HUES64 (cell line): Measurements from ENCODE around the gene CCDC171. TPM values are rescaled to one million over a fixed set of nuclear protein-coding genes. Genes with fewer than 3 reads are reported as not detected.

Experiments used
- H3K27ac ChIP-seq: 2 replicates; pipeline ENCODE4 v1.7.0; 2013; ENCODE audit warnings: low read depth, low read length, inconsistent platforms
- H3K27me3 ChIP-seq: 2 replicates; pipeline ENCODE4 v1.6.1; 2013; ENCODE audit warnings: mild to moderate bottlenecking, low read length; ENCODE audit not compliant: insufficient read depth
- H3K36me3 ChIP-seq: 2 replicates; pipeline ENCODE4 v1.6.1; 2013; ENCODE audit warnings: mild to moderate bottlenecking, low read length; ENCODE audit not compliant: insufficient read depth
- H3K4me1 ChIP-seq: 2 replicates; pipeline ENCODE4 v1.6.1; 2013; ENCODE audit warnings: mild to moderate bottlenecking, low read length, moderate library complexity; ENCODE audit not compliant: insufficient read depth
- H3K4me3 ChIP-seq: 2 replicates; pipeline ENCODE4 v1.5.1; 2013; ENCODE audit warnings: mild to moderate bottlenecking, low read length, moderate library complexity
- H3K9ac ChIP-seq: 2 replicates; pipeline ENCODE4 v1.6.1; 2013; ENCODE audit warnings: mild to moderate bottlenecking, low read depth, low read length
- H3K9me3 ChIP-seq: 2 replicates; pipeline ENCODE4 v1.6.1; 2013; ENCODE audit warnings: low read depth, low read length; ENCODE audit not compliant: insufficient read depth
- WGBS: fragments of 150-250, 120-280 bp; methylation state at CpG from one replicate; pipeline ENCODE4 v1.1.7; 2013; ENCODE audit warnings: missing lambda C conversion rate; 5-methylcytosine and 5-hydroxymethylcytosine counted together
- polyA plus RNA-seq, 2 experiments: library from polyadenylated mRNA; stranded (reverse); fragments of 50-300 nt; gene quantifications; one replicate each; pipeline ENCODE4 v1.2.3, GENCODE V29; 2013

The CCDC171 gene
- polyA plus RNA-seq (2013, experiment 1 of 2) = 1.7 TPM
- polyA plus RNA-seq (2013, experiment 2 of 2) = 2.3 TPM

GRCh38 chr9:15552636-15553527 lies at the start of gene CCDC171:
CCDC171 (plus strand) TSS chr9:15553043; CDS start chr9:15564089, 11,046 bp downstream.
- H3K9ac ChIP-seq = peak within 1 kb of the TSS; percentile 75
- H3K27ac ChIP-seq = peak within 1 kb of the TSS; percentile 89
- H3K27me3 ChIP-seq = peaks cover 3% of the 10 kb centered on the region; the same call in 1 of the 2 replicates
- no peaks in the 10 kb centered on the region for H3K9me3 ChIP-seq
- peak within 1 kb of the TSS; percentile 75 for H3K4me3 ChIP-seq
- H3K4me1 ChIP-seq = peaks cover 7% of the 10 kb centered on the region
- H3K36me3 ChIP-seq = no peaks in the 10 kb centered on the region
- under 1% methylated on average over 65 of the region's 65 CpGs for WGBS

GRCh38 chr9:15505921-15506320 lies 46.9 kb upstream of the CCDC171 start:
- Histone ChIP-seq H3K9ac (no peak overlapping the region), H3K27ac (no peak overlapping the region), H3K36me3 (peaks cover 87% of the 10 kb centered on the region), H3K9me3 (no peaks in the 10 kb centered on the region), H3K4me3 (no peak overlapping the region), H3K27me3 (no peaks in the 10 kb centered on the region), H3K4me1 (peaks cover 15% of the 10 kb centered on the region)
- 96% methylated on average over 3 of the region's 3 CpGs for WGBS

- peaks cover 48% of the 10 kb centered on the region for H3K36me3 ChIP-seq
- H3K4me3 ChIP-seq = peak overlapping the region; percentile 89
- under 1% methylated on average over 75 of the region's 76 CpGs for WGBS
- H3K27me3 ChIP-seq = no peaks in the 10 kb centered on the region
- peak overlapping the region; percentile 99 for H3K27ac ChIP-seq
- H3K9me3 ChIP-seq = no peaks in the 10 kb centered on the region
- peak overlapping the region; percentile 100 for H3K9ac ChIP-seq
- H3K4me1 ChIP-seq = peaks cover 41% of the 10 kb centered on the region
These were observed 42.7 kb upstream of the CCDC171 start for GRCh38 chr9:15509931-15510788.

GRCh38 chr9:15510789-15511575 lies 41.9 kb upstream of the CCDC171 start, which contains the start of gene PSIP1:
PSIP1 (minus strand) TSS chr9:15510970; CDS start chr9:15510188, 782 bp downstream.
- H3K27ac ChIP-seq = peak within 1 kb of the TSS; percentile 99
- H3K27me3 ChIP-seq = no peaks in the 10 kb centered on the region
- H3K9ac ChIP-seq = peak within 1 kb of the TSS; percentile 100
- peaks cover 40% of the 10 kb centered on the region for H3K36me3 ChIP-seq
- peaks cover 41% of the 10 kb centered on the region for H3K4me1 ChIP-seq
- peak within 1 kb of the TSS; percentile 89 for H3K4me3 ChIP-seq
- WGBS = under 1% methylated on average over 72 of the region's 72 CpGs
- H3K9me3 ChIP-seq = no peaks in the 10 kb centered on the region

- Histone ChIP-seq H3K4me1 (peaks cover 41% of the 10 kb centered on the region), H3K9ac (peak overlapping the region; percentile 100), H3K36me3 (peaks cover 28% of the 10 kb centered on the region), H3K9me3 (no peaks in the 10 kb centered on the region), H3K4me3 (peak overlapping the region; percentile 89), H3K27ac (peak overlapping the region; percentile 99), H3K27me3 (no peaks in the 10 kb centered on the region)
- WGBS = 40% methylated on average over 1 of the region's 1 CpG
These were observed 40.6 kb upstream of the CCDC171 start for GRCh38 chr9:15512204-15512603.

- Histone ChIP-seq H3K36me3 (peaks cover 21% of the 10 kb centered on the region), H3K27ac (peak overlapping the region; percentile 99), H3K9ac (peak overlapping the region; percentile 100), H3K4me1 (peaks cover 39% of the 10 kb centered on the region), H3K27me3 (no peaks in the 10 kb centered on the region), H3K4me3 (peak overlapping the region; percentile 89), H3K9me3 (no peaks in the 10 kb centered on the region)
- WGBS = 0% methylated on average over 3 of the region's 3 CpGs
These were observed 40.0 kb upstream of the CCDC171 start for GRCh38 chr9:15512889-15513288.

GRCh38 chr9:15513335-15513734 lies 39.5 kb upstream of the CCDC171 start:
- Histone ChIP-seq H3K4me1 (peaks cover 34% of the 10 kb centered on the region), H3K4me3 (peak overlapping the region; percentile 37), H3K9ac (peak overlapping the region; percentile 61), H3K27me3 (no peaks in the 10 kb centered on the region), H3K36me3 (peaks cover 17% of the 10 kb centered on the region), H3K27ac (peak overlapping the region; percentile 99), H3K9me3 (no peaks in the 10 kb centered on the region)
- 13% methylated on average over 1 of the region's 1 CpG for WGBS

GRCh38 chr9:15519831-15520230 lies 33.0 kb upstream of the CCDC171 start:
- no peaks in the 10 kb centered on the region for H3K36me3 ChIP-seq
- 92% methylated on average over 1 of the region's 2 CpGs for WGBS
- no peak overlapping the region for H3K9ac ChIP-seq
- H3K9me3 ChIP-seq = no peaks in the 10 kb centered on the region
- H3K27ac ChIP-seq = no peak overlapping the region
- no peaks in the 10 kb centered on the region for H3K27me3 ChIP-seq
- no peaks in the 10 kb centered on the region for H3K4me1 ChIP-seq
- no peak overlapping the region for H3K4me3 ChIP-seq

GRCh38 chr9:15521254-15521653 lies 31.6 kb upstream of the CCDC171 start:
- Histone ChIP-seq H3K9me3 (no peaks in the 10 kb centered on the region), H3K4me1 (no peaks in the 10 kb centered on the region), H3K36me3 (no peaks in the 10 kb centered on the region), H3K4me3 (no peak overlapping the region), H3K9ac (no peak overlapping the region), H3K27ac (no peak overlapping the region), H3K27me3 (no peaks in the 10 kb centered on the region)
- 78% methylated on average over 7 of the region's 8 CpGs for WGBS

GRCh38 chr9:15522130-15522755 lies 30.6 kb upstream of the CCDC171 start:
- H3K36me3 ChIP-seq = no peaks in the 10 kb centered on the region
- H3K4me1 ChIP-seq = no peaks in the 10 kb centered on the region
- H3K9ac ChIP-seq = no peak overlapping the region
- no peak overlapping the region for H3K27ac ChIP-seq
- H3K27me3 ChIP-seq = no peaks in the 10 kb centered on the region
- no peaks in the 10 kb centered on the region for H3K9me3 ChIP-seq
- 93% methylated on average over 2 of the region's 3 CpGs for WGBS
- H3K4me3 ChIP-seq = no peak overlapping the region
